Sigmoid colon (tissue), 4 donors: ENCODE data around the gene CCDC179.

Source experiments
- POLR2AphosphoS5 ChIP-seq, 4 donors: sonication (generic); formaldehyde crosslinking; IDR thresholded peaks; one replicate each; pipeline ENCODE4 v1.6.1; 2017; ENCODE audit warnings: antibody characterized with exemption in 4 of 4
- TF ChIP-seq, protein P1 (sequence below), 4 experiments: fragments of 450-650 bp in 3 of 4; fragments of 200-600 bp in 1 of 4; IDR thresholded peaks; one replicate each; pipeline ENCODE4 v1.5.1; 2016 to 2019; ENCODE audit warnings: antibody characterized with exemption in 4 of 4, mild to moderate bottlenecking in 3 of 4, moderate library complexity in 2 of 4

- TF ChIP-seq, protein P1, sequence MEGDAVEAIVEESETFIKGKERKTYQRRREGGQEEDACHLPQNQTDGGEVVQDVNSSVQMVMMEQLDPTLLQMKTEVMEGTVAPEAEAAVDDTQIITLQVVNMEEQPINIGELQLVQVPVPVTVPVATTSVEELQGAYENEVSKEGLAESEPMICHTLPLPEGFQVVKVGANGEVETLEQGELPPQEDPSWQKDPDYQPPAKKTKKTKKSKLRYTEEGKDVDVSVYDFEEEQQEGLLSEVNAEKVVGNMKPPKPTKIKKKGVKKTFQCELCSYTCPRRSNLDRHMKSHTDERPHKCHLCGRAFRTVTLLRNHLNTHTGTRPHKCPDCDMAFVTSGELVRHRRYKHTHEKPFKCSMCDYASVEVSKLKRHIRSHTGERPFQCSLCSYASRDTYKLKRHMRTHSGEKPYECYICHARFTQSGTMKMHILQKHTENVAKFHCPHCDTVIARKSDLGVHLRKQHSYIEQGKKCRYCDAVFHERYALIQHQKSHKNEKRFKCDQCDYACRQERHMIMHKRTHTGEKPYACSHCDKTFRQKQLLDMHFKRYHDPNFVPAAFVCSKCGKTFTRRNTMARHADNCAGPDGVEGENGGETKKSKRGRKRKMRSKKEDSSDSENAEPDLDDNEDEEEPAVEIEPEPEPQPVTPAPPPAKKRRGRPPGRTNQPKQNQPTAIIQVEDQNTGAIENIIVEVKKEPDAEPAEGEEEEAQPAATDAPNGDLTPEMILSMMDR (IDR thresholded peaks at IDR 0.05) = no peak
- TF ChIP-seq POLR2AphosphoS5 (IDR thresholded peaks at IDR 0.05) = no peak
Observed at GRCh38 chr11:22808571-22809197, 51.6 kb downstream of the CCDC179 start.
